Keratinocyte (primary cell): Measurements from ENCODE around the gene SLIRP.

Source experiments
- EZH2 ChIP-seq: IDR thresholded peaks from one replicate; pipeline ENCODE4 v1.6.1; 2012; ENCODE audit warnings: inconsistent platforms, mild to moderate bottlenecking, low read length, moderate library complexity
- TF ChIP-seq, protein P1 (sequence below), 3 experiments: IDR thresholded peaks in 1 of 3; conservative IDR thresholded peaks in 1 of 3; optimal IDR thresholded peaks in 1 of 3; 2 replicates in 2 of 3; 3 replicates in 1 of 3; pipeline versions ENCODE3 to v1.5.1; 2011; ENCODE audit warnings: low read length in 3 of 3, mild to moderate bottlenecking in 3 of 3, moderate library complexity in 2 of 3, control low read depth in 1 of 3, inconsistent platforms in 1 of 3; ENCODE audit not compliant: insufficient read depth in 2 of 3; ENCODE audit errors: extremely low read depth in 1 of 3

- TF ChIP-seq, protein P1, sequence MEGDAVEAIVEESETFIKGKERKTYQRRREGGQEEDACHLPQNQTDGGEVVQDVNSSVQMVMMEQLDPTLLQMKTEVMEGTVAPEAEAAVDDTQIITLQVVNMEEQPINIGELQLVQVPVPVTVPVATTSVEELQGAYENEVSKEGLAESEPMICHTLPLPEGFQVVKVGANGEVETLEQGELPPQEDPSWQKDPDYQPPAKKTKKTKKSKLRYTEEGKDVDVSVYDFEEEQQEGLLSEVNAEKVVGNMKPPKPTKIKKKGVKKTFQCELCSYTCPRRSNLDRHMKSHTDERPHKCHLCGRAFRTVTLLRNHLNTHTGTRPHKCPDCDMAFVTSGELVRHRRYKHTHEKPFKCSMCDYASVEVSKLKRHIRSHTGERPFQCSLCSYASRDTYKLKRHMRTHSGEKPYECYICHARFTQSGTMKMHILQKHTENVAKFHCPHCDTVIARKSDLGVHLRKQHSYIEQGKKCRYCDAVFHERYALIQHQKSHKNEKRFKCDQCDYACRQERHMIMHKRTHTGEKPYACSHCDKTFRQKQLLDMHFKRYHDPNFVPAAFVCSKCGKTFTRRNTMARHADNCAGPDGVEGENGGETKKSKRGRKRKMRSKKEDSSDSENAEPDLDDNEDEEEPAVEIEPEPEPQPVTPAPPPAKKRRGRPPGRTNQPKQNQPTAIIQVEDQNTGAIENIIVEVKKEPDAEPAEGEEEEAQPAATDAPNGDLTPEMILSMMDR (optimal IDR thresholded peaks at IDR 0.05 in 1 of 3, IDR thresholded peaks at IDR 0.05 in 1 of 3, conservative IDR thresholded peaks at IDR 0.05 in 1 of 3; ENCODE audit: extremely low read depth in 1 of 3, insufficient read depth in 2 of 3, low read length in 3 of 3): no peak
- no peak for TF ChIP-seq EZH2
These were observed 45.1 kb downstream of the SLIRP start for GRCh38 chr14:77752799-77753516.
